Esophagus muscularis mucosa (tissue), 4 donors: ENCODE data around the gene RANBP3. TPM values are rescaled to one million over a fixed set of nuclear protein-coding genes. Genes with fewer than 3 reads are reported as not detected.
"Not testable (repeated sequence)": the region's sequence is repeated elsewhere in the genome, so short reads cannot be mapped to it uniquely, and the experiment has no call there.

Source experiments
- DNase-seq: peaks from one replicate; pipeline ENCODE4 v3.0.0-alpha.2; 2017; ENCODE audit errors: extremely low spot score
- H3K27ac ChIP-seq, 4 donors: fragments of 200-600 bp; sonication (generic); replicated peaks in 1 of 4; 1 replicate in 3 of 4; 2 replicates in 1 of 4; pipeline ENCODE4 v1.5.1; 2016 to 2019; ENCODE audit warnings: mild to moderate bottlenecking in 1 of 4
- H3K27me3 ChIP-seq, 4 donors: fragments of 200-600 bp; sonication (generic); one replicate each; pipeline versions ENCODE4 v1.5.1 to v1.6.0; 2016 to 2019
- H3K36me3 ChIP-seq, 4 donors: fragments of 200-600 bp; sonication (generic); one replicate each; pipeline ENCODE4 v1.5.1; 2016 to 2019
- H3K4me1 ChIP-seq, 4 donors: fragments of 200-600 bp; sonication (generic); one replicate each; pipeline ENCODE4 v1.5.1; 2016 to 2019
- H3K4me3 ChIP-seq, 4 donors: fragments of 200-600 bp; sonication (generic); 1 replicate in 2 of 4; 2 replicates in 2 of 4; pipeline ENCODE4 v1.5.1; 2016 to 2019; ENCODE audit warnings: mild to moderate bottlenecking in 4 of 4, moderate library complexity in 1 of 4
- H3K9me3 ChIP-seq, 4 donors: fragments of 200-600 bp; sonication (generic); 1 replicate in 3 of 4; 2 replicates in 1 of 4; pipeline ENCODE4 v1.5.1; 2016 to 2019
- CTCF ChIP-seq, 3 experiments: fragments of 200-600 bp in 2 of 3; fragments of 450-650 bp in 1 of 3; sonication (generic) in 2 of 3; IDR thresholded peaks; one replicate each; pipeline ENCODE4 v1.5.1; 2017 to 2019; ENCODE audit warnings: antibody characterized with exemption in 3 of 3, mild to moderate bottlenecking in 2 of 3, moderate library complexity in 1 of 3
- EP300 ChIP-seq: sonication (generic); formaldehyde crosslinking; IDR thresholded peaks from one replicate; pipeline ENCODE4 v1.6.1; 2017; ENCODE audit warnings: antibody characterized with exemption
- POLR2A ChIP-seq: fragments of 450-650 bp; IDR thresholded peaks from one replicate; pipeline ENCODE4 v1.6.1; 2017; ENCODE audit warnings: antibody characterized with exemption, moderate library complexity, mild to moderate bottlenecking, low read depth
- POLR2AphosphoS5 ChIP-seq, 2 donors: sonication (generic); formaldehyde crosslinking; IDR thresholded peaks; one replicate each; pipeline ENCODE4 v1.6.1; 2017; ENCODE audit warnings: antibody characterized with exemption in 2 of 2
- WGBS: methylation state at CpG from one replicate; pipeline ENCODE4 v1.1.5; 2018; 5-methylcytosine and 5-hydroxymethylcytosine counted together
- intact Hi-C: fragments of 100-400 bp; cut with DNase I; formaldehyde crosslinking; loops from one replicate; pipeline ENCODE4 v1.15.1; 2023
- total RNA-seq, 4 donors: library from RNA; depleted of rRNA; stranded (reverse); fragments of >200 nt; gene quantifications; one replicate each; pipeline versions ENCODE4 v1.1.0 to v1.2.1, GENCODE V29; 2016

RANBP3 gene
- total RNA-seq, 4 donors from 2014 or later = 92.2 to 127 (median 102) TPM

GRCh38 chr19:5966941-5967340, 11.0 kb downstream of the RANBP3 start:
- peak overlapping the region; percentile 79 to 85 (median 84) for H3K27ac ChIP-seq
- no peaks in the 10 kb centered on the region for H3K27me3 ChIP-seq
- no peaks in the 10 kb centered on the region for H3K9me3 ChIP-seq
- intact Hi-C loops = no loop called here
- WGBS = 49% methylated on average over 9 of the region's 9 CpGs
- peaks cover 83 to 96% (median 88%) of the 10 kb centered on the region in 4 donors for H3K4me1 ChIP-seq
- peaks cover 0 to 1% (median 0%) of the 10 kb centered on the region in 4 donors for H3K36me3 ChIP-seq
- no peak for TF ChIP-seq CTCF (IDR thresholded peaks at IDR 0.05)
- no peak for TF ChIP-seq EP300
- TF ChIP-seq POLR2AphosphoS5 (IDR thresholded peaks at IDR 0.05) = no peak
- no peak for TF ChIP-seq POLR2A
- peak overlapping the region in 1 of 4 donors; percentile 17 for H3K4me3 ChIP-seq
- no peak for DNase-seq

- H3K9me3 ChIP-seq = no peaks in the 10 kb centered on the region
- H3K36me3 ChIP-seq = no peaks in the 10 kb centered on the region
- H3K27ac ChIP-seq = peak overlapping the region; percentile 79 to 85 (median 84)
- no peaks in the 10 kb centered on the region for H3K27me3 ChIP-seq
- WGBS = 28% methylated on average over 8 of the region's 8 CpGs
- H3K4me3 ChIP-seq = peak overlapping the region in 1 of 4 donors; percentile 5
- DNase-seq = no peak
- intact Hi-C loops = no loop called here
- TF ChIP-seq POLR2A (no peak), POLR2AphosphoS5 (IDR thresholded peaks at IDR 0.05) (peak; percentile 79 to 97), EP300 (peak; percentile 86), CTCF (IDR thresholded peaks at IDR 0.05) (no peak)
- peaks cover 90 to 96% (median 92%) of the 10 kb centered on the region in 4 donors for H3K4me1 ChIP-seq
Measured at GRCh38 chr19:5966215-5966614, 11.7 kb downstream of the RANBP3 start.

- no peaks in the 10 kb centered on the region for H3K36me3 ChIP-seq
- TF ChIP-seq CTCF (IDR thresholded peaks at IDR 0.05) (no peak), POLR2A (no peak), EP300 (no peak), POLR2AphosphoS5 (IDR thresholded peaks at IDR 0.05) (no peak)
- H3K27ac ChIP-seq = peak overlapping the region; percentile 79 to 85 (median 84)
- H3K4me1 ChIP-seq = peaks cover 98 to 100% (median 99%) of the 10 kb centered on the region in 4 donors
- 93% methylated on average over 4 of the region's 5 CpGs for WGBS
- intact Hi-C loops = no loop called here
- no peaks in the 10 kb centered on the region for H3K9me3 ChIP-seq
- DNase-seq = no peak
- H3K4me3 ChIP-seq = no peak overlapping the region
- no peaks in the 10 kb centered on the region for H3K27me3 ChIP-seq
Measured at GRCh38 chr19:5964816-5965565, 12.9 kb downstream of the RANBP3 start.

GRCh38 chr19:5963855-5964254, 14.1 kb downstream of the RANBP3 start:
- Histone ChIP-seq H3K9me3 (no peaks in the 10 kb centered on the region), H3K27me3 (no peaks in the 10 kb centered on the region), H3K4me3 (no peak overlapping the region), H3K27ac (peak overlapping the region; percentile 79 to 85 (median 84)), H3K36me3 (no peaks in the 10 kb centered on the region), H3K4me1 (peaks cover 96 to 100% (median 99%) of the 10 kb centered on the region in 4 donors)
- no peak for DNase-seq
- TF ChIP-seq EP300 = no peak
- TF ChIP-seq POLR2A = no peak
- TF ChIP-seq CTCF (IDR thresholded peaks at IDR 0.05) = no peak
- no peak for TF ChIP-seq POLR2AphosphoS5 (IDR thresholded peaks at IDR 0.05)
- intact Hi-C loops = no loop called here
- 86% methylated on average over 5 of the region's 7 CpGs for WGBS

- 91% methylated on average over 6 of the region's 6 CpGs for WGBS
- intact Hi-C loops, H3K27me3 ChIP-seq, H3K4me3 ChIP-seq, H3K36me3 ChIP-seq, DNase-seq, H3K9me3 ChIP-seq: not testable (repeated sequence)
- Histone ChIP-seq H3K27ac (peak overlapping the region; percentile 79 to 85 (median 84)), H3K4me1 (peaks cover 96 to 100% (median 99%) of the 10 kb centered on the region in 4 donors)
Measured at GRCh38 chr19:5963259-5963658, 14.7 kb downstream of the RANBP3 start.
